Stimulated activated CD4-positive, alpha-beta T cell treated with anti-CD3 and anti-CD28 coated beads, Interleukin-15, amount 100 ng/mL, for 1 hour (primary cell): ENCODE data around the gene TNPO1.

Experiments used
- DNase-seq, 2 donors: peaks; one replicate each; pipeline ENCODE4 v3.0.0-alpha.2; 2020; ENCODE audit warnings: low read depth in 1 of 2, low spot score in 1 of 2

The TNPO1 gene

GRCh38 chr5:72817671-72818266 is 1.3 kb downstream of the TNPO1 start:
- DNase-seq = no peak

DNA sequence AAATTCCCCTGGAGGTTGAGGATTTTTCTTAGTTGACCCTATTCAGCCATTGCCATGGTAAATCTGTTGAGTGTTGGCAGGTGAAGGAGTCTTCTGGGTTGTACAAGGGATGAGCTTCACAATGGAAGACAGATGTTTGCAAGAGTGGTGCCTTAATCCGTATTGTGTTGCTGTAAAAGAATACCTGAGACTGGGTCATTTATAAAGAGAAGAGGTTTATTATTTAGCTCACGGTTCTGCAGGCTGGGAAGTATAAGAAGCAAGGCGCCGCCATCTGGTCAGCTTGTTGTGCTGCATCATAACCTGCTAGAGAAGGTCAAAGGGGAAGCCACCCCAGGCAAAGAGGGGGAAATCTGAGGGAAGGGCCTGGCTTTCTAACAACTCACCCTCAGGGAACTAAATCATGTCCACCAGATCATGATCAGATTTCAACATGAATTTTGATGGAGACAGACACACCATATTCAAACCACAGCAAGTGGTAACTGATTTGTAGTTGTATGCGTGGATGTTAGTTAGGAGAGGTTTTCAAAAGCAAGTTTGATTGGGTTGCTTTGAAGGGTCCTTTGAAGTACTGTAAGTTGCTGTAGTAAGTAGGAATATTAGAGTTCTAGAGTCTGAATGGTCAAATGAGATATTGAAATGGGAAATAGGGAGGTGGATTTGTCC is 2.5 kb downstream of the TNPO1 start:
- DNase-seq = peak; percentile 16 to 24

DNA sequence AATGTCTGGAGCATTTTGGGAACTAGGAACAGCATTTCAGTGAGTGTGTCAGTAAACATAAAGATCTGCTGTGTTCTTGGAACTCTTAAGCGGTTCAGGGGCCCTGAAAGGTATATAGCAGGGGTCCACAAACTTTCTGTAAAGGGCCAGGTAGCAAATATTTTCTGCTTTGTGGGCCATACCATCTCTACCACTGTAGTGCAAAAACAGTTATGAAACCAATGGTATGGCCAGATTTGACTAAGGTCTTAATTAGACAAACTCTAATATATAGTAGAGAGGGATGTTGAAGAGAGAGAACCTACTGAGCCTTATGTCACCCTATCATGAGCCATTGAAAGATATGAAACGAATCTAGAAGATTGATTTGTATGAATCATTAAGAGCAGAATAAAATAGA is 5.3 kb downstream of the TNPO1 start:
- no peak for DNase-seq

DNA sequence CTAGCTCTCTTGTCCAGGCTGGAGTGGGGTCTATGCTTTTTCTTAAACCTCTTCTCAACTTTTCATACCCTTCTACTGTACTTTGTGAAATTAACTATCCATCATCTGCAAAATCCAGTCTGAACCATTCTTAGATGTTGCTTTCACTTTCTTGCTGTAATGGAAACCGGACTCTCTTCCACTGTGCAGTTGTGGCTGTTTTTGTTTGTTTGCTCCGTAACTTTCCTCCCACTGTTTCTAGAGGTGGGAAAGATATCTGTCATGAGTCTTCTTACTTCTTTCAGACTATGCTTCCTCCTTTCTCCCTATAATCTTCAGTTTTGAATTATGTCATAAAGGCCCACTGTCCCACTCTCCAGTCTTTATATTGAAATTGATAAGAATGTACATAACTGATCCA is 6.5 kb downstream of the TNPO1 start:
- DNase-seq = no peak

DNA sequence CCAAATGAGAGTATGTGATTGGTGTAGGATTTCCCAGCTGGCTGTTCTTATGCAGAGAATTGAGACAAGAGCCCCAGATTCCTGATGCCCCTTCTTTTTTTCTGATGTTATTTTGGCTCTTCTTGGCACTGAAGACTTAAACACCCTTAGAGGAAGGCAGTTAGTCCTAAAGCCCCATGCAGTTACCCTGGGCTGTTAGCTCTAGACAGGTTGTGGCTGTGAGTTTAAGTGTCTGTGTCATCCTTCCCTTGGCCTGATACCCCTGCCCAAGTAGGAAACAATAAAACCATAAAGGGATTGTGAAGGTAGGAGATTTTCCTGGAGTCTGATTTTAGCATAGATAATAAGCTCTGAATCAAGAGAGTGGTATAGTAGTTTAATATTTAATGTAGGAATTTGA is 13.2 kb downstream of the TNPO1 start:
- DNase-seq = no peak

GRCh38 chr5:72830362-72830761 is 13.9 kb downstream of the TNPO1 start:
- DNase-seq = no peak

- no peak for DNase-seq
Observed at GRCh38 chr5:72831685-72832084, 15.2 kb downstream of the TNPO1 start.

DNA sequence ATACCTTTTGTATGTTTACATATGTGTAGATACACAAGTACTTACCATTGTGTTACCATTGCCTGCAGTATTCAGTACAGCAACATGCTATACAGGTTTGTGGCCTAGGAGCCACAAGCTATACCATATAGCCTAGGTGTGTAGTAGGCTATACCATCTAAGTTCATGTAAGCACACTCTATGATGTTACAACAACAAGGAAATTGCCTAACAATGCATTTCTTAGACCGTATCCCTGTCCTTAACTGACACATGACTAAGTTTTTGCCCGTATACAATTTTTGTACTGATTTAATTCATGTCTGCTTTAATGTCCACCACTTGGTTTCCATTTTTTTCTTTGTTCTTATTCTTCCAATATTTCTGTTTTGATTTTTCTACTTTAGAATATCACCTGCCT is 18.5 kb downstream of the TNPO1 start:
- DNase-seq = no peak

DNA sequence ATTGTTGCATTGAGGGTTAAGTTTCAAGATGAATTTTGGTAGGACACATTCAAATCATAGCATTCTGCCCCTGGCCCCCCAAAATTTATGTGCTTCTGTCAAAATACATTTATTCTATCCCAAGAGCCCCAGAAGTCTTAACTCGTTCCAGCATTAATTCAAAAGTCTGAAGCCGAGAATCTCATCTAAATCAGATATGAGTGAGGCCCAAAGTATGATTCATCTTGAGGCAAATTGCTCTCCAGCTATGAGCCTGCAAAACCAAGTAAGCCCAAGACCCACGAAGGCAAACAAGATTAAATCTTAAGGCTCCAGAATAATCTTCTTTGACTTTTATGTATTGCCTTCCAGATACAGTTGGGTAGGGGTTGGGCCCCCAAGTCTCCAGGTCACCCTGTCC is 19.2 kb downstream of the TNPO1 start:
- no peak for DNase-seq

DNA sequence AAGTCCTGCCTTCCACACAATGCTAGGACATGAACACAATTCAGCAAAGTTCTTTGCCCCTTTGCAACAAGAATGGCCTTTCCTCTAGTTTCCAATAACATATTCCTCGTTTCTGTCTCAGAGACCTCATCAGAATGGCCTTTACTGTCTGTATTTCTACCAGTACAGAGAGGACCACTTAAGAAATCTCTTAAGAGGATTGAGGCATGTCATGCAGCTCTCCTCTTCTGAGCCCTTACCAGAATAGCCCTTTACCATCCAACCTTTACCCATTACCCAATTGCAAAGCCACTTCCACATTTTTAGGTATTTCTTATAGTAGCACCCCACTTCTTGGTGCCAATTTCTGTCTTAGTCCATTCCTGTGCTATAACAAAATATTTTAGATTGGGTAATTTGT is 20.3 kb downstream of the TNPO1 start:
- DNase-seq = no peak

DNA sequence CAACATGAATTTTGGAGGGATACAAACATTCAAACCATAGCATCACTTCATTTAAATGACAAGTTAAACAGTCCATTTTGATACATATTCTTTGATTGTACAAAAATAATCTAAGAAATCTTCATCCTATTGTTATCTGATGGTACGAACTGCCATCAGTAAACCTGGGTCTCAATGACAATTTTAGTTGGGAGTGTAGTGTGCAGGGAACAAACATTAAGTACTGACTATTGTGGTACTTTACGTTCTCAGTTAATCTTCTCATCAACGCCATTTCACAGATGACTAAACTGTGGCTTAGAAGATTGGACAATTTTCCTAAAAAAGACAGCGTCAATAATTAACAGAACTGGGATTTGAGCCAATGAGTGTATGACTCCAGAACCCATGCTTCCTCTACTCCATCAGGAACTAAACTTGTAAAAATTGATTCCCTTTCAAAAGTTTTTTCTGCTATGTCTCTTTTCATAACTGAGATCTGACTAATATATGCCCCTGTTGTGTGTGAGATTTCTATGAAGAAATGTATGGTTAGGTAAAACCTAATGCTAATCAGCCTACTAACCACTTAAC is 21.1 kb downstream of the TNPO1 start:
- no peak for DNase-seq

DNA sequence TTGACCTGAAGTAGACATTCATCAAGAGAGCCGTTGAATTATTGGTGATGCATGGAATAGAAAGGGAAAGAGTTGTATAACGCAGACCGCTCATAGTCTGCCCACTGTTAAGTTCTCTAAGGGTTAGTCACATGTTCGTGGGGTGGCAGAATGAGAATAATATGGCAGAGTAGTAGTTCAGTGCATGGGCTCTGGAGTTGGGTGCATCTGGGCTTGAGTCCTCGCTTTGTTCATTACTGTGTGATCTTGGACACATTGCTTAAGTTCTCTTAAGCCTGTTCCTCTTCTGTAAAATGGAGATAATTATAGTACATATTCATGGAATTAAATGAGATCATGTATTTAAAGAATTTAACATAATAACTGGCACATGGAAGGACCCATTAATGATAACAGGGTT is 23.6 kb downstream of the TNPO1 start:
- no peak for DNase-seq

DNA sequence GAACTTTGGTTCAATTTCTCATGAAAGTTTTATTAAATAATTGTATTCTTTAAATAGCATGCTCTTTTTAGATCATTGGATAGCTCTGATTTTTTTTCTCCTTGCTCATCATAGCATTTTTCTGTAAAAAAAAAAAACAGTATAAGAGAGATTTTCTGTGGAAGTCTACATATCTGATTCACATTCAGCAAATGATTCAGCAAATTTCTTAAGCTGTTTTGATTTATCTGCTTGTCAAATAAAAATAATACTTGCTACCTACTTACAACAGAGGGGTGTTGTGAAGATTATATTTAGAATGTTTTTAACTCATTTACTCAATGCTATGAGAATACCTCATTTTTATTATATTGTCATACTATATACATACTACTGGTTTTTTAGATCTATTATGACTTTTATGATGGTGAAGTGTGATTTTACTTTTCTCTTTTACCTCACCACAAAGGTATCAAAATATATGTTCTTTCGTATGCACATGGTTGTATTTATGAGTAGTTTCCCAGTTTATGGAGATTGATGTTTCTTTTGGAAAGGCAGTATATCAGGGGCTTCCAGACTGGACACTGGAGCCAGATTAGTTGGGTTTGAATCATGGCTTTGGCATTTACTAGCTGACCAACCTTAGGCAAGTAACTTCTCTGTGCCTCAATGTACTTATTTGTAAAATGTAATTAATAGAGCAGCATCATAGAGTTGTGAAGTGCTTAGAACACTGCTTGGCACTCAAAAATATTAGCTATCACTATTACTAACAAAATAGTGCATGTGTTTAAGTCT is 25.5 kb downstream of the TNPO1 start:
- no peak for DNase-seq

DNA sequence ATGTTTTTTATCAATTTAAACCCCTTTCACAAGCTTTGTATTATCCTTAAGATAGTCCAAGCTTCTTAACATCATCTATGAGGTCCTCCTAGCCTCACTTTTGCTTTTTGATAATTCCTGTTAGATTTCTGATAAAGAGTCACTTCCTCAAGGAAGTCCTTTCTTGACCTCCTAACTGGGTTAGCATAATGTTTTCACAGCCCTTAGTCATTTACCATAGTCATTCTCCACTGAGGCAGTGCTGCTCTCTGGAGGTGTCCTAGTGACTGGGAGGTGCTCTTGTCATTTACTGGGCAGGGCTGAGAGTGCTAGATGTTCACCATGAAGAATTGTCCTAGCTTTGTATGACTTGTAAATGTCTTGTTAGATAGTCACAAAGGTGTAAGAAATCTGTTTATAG is 26.4 kb downstream of the TNPO1 start:
- no peak for DNase-seq

DNA sequence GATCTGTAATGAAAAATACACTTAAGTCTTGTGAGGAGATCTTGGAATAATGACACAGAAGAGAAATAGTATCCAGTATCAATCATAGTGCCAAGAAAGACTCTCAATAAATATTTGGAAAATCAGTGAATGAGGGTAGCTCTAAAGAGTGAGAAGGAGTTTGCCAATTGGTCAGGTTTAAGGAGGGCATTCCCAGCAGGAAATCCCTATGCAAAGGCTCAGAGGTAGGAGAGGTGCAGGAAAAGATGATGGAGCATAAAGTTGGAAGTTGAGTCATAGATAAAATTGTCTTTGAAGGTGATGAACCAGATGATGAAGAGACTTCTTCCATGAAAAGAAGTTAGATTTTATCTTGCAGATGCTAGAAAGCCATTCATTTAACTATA is 27.8 kb downstream of the TNPO1 start:
- no peak for DNase-seq

DNA sequence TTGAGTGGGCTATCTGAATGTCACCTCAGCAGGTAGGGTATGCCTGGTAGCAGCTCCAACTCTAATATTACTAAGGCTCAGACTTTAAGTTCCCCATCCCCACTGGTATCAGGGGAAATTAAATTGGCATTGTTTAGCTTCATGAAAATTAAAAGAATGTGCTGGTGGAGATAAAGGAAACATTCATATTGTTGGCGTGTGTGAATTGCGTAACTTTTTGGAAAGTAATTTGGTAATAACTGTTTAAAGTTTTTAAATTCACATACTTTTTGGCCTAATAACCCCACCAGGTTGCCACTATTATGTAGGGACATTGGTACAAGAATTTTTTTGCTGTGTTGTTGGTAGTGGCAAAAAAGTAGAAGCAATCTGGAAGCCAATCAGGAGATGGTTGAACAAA is 29.4 kb downstream of the TNPO1 start:
- no peak for DNase-seq

GRCh38 chr5:72846483-72846882 is 30.0 kb downstream of the TNPO1 start:
- DNase-seq = no peak

DNA sequence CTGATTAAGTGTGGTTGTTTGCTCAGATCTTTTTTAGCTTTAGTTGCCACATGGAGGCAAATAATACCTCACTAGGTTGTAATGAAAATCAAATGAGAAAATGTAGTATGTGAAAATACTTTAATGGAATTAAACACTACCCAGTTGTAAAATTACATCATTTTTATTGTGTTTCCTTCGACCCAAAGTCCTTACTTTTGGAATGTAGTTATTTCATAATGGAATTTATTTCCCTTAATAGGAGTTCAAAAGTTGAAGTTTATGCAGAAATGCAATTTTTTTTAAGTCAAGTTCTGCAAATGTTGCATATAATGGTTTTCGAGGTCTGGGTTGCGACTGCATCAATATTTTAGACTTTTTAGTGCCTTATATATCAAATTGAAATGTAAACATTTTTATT is 31.0 kb downstream of the TNPO1 start:
- DNase-seq = no peak

GRCh38 chr5:72847989-72848473 is 31.6 kb downstream of the TNPO1 start:
- DNase-seq = peak; percentile 64 to 70

GRCh38 chr5:72848474-72849428 is 32.3 kb downstream of the TNPO1 start:
- DNase-seq = peak; percentile 11 to 35

DNA sequence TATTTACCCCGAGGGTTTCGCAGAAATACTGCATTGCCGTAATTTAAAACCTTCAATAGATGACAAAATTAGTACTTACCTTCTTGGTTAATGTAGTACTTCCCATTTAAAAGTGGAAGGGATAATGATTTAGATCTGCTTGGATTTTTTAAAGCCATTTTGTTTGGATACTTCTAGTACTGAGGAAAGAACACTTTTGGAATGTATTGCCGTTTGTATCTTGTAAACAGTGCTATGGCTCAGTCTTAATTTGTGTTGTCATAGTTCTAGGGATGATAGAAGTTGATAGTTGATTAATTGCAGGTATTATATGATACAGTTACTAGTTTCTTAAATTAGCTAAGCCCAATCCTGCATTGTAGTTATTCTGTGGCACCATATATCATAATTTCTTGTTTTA is 33.1 kb downstream of the TNPO1 start:
- DNase-seq = no peak
